Measurements from ENCODE around the gene NXN.
A peak's percentile ranks its signal among the peaks of the same experiment; 100 is the strongest.

The NXN gene

GRCh38 chr17:979539-980405, at the start of gene NXN:
TSS of gene NXN (minus strand) at chr17:979776.
- no peak for DNase-seq (ENCODE audit: low read depth, low spot score)
- peak within 1 kb of the TSS; percentile 87 for H3K4me3 ChIP-seq (ENCODE audit: low read depth, low read length)
- CTCF ChIA-PET: interaction anchor here (0.8 to 8.2 kb wide), 35 partner anchors 10 to 377 kb away, joined by 3 to 157 read pairs (median 5); partner anchors contain the start of genes GEMIN4, GLOD4, MRM3 and TIMM22
- peak; percentile 47 for TF ChIP-seq CTCF (IDR thresholded peaks at IDR 0.05; ENCODE audit: insufficient read depth, low read length, missing control alignments)
- POLR2A ChIA-PET: interaction anchor here (0.8 to 1.1 kb wide), 5 partner anchors 17 to 266 kb away, joined by 3 to 4 read pairs (median 3); partner anchors contain the start of genes GLOD4, MRM3, TIMM22 and VPS53

- ChIA-PET POLR2A (no interaction called here), CTCF (interaction anchor here (1.0 to 4.1 kb wide), 6 partner anchors 10 to 30 kb away, joined by 3 to 25 read pairs (median 4); no protein-coding TSS in a partner anchor)
- TF ChIP-seq CTCF (IDR thresholded peaks at IDR 0.05; ENCODE audit: insufficient read depth, low read length, missing control alignments): no peak
- no peak for DNase-seq (ENCODE audit: low read depth, low spot score)
- no peak overlapping the region for H3K4me3 ChIP-seq (ENCODE audit: low read depth, low read length)
Observed at GRCh38 chr17:1027044-1027443, 47.5 kb upstream of the NXN start.

GRCh38 chr17:1026599-1026975, 47.0 kb upstream of the NXN start:
- H3K4me3 ChIP-seq (ENCODE audit: low read depth, low read length): no peak overlapping the region
- ChIA-PET CTCF (interaction anchor here (1.0 to 1.3 kb wide), 4 partner anchors 10 to 31 kb away, joined by 3 to 5 read pairs (median 4); no protein-coding TSS in a partner anchor), POLR2A (no interaction called here)
- no peak for DNase-seq (ENCODE audit: low read depth, low spot score)
- TF ChIP-seq CTCF (IDR thresholded peaks at IDR 0.05; ENCODE audit: insufficient read depth, low read length, missing control alignments): no peak

- no peak for TF ChIP-seq CTCF (IDR thresholded peaks at IDR 0.05; ENCODE audit: insufficient read depth, low read length, missing control alignments)
- CTCF ChIA-PET: interaction anchor here (1.0 to 1.2 kb wide), 3 partner anchors 11 to 31 kb away, joined by 3 to 5 read pairs (median 4); no protein-coding TSS in a partner anchor
- POLR2A ChIA-PET: no interaction called here
- no peak overlapping the region for H3K4me3 ChIP-seq (ENCODE audit: low read depth, low read length)
- DNase-seq (ENCODE audit: low read depth, low spot score): no peak
Observed at GRCh38 chr17:1025733-1026598, 46.4 kb upstream of the NXN start.

- H3K4me3 ChIP-seq (ENCODE audit: low read depth, low read length): no peak overlapping the region
- CTCF ChIA-PET: interaction anchor here (1.3 kb wide), 1 partner anchor 32 kb away, joined by 3 read pairs; no protein-coding TSS in a partner anchor
- TF ChIP-seq CTCF (IDR thresholded peaks at IDR 0.05; ENCODE audit: insufficient read depth, low read length, missing control alignments): no peak
- POLR2A ChIA-PET: interaction anchor here (0.9 kb wide), 1 partner anchor 9 kb away, joined by 6 read pairs; no protein-coding TSS in a partner anchor
- no peak for DNase-seq (ENCODE audit: low read depth, low spot score)
Observed at GRCh38 chr17:1024076-1024475, 44.5 kb upstream of the NXN start.
